VCaP (cell line): ENCODE data around the gene TBL3.

Experiments
- H3K27ac ChIP-seq: fragments of 450-650 bp; 2 replicates; pipeline ENCODE4 v1.5.1; 2017
- TF ChIP-seq, protein P1 (sequence below): fragments of 450-650 bp; conservative IDR thresholded peaks from 2 replicates; pipeline ENCODE4 v1.5.1; 2017; ENCODE audit warnings: mild to moderate bottlenecking, moderate library complexity

Gene TBL3

DNA sequence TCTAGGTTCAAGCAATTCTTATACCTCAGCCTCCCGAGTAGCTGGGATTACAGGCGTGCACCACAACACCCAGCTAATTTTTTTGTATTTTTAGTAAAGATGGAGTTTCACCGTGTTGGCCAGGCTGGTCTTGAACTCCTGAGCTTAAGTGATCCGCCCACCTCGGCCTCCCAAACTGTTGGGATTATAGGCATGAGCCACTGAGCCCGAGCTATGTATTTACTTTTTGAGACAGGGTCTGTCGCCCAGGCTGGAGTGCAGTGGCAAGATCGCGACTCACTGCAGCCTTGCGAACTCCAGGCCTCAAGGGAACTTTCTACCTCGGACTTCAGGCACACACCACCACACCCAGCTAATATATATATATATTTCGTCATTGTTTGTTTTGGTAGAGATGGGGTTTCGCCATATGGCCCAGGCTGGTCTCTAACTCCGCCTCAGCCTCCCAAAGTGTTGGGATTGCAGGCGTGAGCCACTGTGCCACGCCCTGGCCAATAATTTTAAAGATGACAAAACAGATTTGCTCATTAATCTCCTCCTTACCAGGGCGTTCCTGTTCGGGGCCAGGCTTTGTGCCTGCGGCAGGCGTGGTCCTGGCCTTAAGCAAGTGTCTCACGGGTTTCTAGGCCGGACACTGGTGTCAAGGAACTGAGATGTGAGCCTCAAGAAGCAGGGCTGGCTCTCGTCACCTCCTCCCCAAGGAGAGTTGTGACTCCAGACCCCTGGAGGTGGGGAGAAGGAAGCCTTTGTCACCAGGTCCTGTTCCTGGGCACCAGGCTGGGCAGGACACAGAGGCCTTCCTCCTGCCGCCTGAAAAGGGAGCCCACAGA lies 43.5 kb downstream of the TBL3 start:
- H3K27ac ChIP-seq, result no peak overlapping the region
- TF ChIP-seq, protein P1, sequence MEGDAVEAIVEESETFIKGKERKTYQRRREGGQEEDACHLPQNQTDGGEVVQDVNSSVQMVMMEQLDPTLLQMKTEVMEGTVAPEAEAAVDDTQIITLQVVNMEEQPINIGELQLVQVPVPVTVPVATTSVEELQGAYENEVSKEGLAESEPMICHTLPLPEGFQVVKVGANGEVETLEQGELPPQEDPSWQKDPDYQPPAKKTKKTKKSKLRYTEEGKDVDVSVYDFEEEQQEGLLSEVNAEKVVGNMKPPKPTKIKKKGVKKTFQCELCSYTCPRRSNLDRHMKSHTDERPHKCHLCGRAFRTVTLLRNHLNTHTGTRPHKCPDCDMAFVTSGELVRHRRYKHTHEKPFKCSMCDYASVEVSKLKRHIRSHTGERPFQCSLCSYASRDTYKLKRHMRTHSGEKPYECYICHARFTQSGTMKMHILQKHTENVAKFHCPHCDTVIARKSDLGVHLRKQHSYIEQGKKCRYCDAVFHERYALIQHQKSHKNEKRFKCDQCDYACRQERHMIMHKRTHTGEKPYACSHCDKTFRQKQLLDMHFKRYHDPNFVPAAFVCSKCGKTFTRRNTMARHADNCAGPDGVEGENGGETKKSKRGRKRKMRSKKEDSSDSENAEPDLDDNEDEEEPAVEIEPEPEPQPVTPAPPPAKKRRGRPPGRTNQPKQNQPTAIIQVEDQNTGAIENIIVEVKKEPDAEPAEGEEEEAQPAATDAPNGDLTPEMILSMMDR, result no peak

DNA sequence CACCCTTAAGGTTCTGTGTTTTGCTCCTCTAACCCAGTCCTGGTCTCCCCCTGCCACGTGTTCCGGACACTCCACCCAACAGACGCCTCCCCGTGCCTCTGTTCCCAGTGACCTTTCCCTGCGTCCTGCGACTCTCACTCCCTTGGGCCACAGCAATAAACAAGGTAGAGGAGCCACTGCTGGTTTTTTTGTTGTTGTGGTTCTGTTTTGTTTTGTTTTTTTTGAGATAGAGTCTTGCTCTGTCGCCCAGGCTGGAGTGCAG lies 44.0 kb downstream of the TBL3 start:
- TF ChIP-seq, protein P1, result no peak

DNA sequence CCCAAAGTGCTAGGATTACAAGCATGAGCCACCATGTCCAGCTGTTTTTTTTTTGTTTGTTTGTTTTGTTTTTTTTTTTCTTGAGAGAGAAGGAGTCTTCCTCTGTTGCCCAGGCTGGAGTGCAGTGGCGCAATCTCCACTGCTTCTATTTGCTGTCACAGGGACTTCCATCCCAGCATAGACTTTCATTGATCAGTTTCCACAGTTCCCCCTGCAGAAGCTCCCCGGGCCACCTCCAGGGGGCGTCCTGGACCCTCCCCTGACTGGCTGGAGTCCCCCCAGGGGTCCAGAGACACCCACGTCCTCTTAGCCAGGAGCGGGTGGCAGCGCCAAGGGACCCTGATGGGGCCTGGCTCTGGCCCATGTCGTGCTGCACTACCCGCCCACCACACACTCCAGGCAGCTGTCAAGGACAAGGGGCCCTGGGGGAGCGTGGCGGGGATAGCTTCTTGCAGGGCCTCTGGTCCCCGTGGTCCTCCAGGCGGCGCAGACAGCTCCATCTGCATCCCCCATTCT lies 44.6 kb downstream of the TBL3 start:
- TF ChIP-seq, protein P1, result no peak; the same call in 1 of the 2 replicates
- H3K27ac ChIP-seq, result no peak overlapping the region

More for the DNA sequence above, 44.0 kb downstream of the TBL3 start:
- H3K27ac ChIP-seq, result no peak overlapping the region

DNA sequence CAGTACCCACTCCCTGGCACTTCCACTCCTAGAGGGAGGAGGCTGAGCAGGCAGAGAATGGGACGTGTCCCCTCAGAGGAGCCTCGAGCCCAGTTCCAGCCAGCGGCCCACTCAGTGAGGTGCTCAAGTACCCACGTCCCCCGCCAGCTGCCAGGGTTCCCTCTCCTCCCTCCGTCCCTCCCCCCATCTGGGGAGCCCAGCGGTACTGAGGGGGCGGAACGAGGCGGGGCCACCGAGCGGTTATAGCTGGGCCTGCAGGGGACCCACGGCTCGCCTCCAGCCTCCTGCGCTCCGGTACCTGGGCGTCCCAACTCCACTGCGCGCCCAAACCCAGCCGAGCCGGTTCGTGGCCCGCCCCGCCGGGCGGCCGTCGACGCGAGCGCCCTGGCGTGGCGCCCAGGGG lies 47.7 kb downstream of the TBL3 start, which contains the start of gene NPW:
Gene NPW (plus strand): TSS at position 268 of the 403 bp plus-strand sequence.
- TF ChIP-seq, protein P1, result no peak

DNA sequence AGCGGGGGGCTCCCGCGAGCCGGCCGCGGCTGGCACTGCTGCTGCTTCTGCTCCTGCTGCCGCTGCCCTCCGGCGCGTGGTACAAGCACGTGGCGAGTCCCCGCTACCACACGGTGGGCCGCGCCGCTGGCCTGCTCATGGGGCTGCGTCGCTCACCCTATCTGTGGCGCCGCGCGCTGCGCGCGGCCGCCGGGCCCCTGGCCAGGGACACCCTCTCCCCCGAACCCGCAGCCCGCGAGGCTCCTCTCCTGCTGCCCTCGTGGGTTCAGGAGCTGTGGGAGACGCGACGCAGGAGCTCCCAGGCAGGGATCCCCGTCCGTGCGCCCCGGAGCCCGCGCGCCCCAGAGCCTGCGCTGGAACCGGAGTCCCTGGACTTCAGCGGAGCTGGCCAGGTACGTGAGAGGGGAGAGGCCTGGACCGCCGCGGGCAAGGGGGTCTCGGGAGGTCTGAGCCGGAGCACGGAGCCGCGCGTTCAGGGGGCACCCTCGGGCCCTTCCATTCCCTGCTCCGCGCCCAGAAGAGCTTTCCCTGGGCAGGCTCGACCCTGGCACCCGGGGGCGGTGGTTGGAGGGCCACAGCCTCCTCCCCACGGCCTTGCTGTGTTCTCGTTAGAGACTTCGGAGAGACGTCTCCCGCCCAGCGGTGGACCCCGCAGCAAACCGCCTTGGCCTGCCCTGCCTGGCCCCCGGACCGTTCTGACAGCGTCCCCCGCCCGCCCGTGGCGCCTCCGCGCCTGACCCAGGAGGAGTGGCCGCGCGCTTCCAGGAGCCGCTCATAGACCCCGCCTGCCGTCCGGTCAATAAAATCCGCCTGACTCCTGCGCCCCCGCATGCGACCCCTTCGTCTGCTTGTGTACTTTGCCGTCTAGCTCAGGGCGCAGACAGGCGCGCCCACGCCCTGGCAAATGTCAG lies 48.3 kb downstream of the TBL3 start:
- TF ChIP-seq, protein P1, result no peak
- H3K27ac ChIP-seq, result peak overlapping the region; percentile 4; the same call in 1 of the 2 replicates

More for the DNA sequence above, 47.7 kb downstream of the TBL3 start, which contains the start of gene NPW:
- H3K27ac ChIP-seq, result peak within 1 kb of the TSS; percentile 4; the same call in 1 of the 2 replicates

DNA sequence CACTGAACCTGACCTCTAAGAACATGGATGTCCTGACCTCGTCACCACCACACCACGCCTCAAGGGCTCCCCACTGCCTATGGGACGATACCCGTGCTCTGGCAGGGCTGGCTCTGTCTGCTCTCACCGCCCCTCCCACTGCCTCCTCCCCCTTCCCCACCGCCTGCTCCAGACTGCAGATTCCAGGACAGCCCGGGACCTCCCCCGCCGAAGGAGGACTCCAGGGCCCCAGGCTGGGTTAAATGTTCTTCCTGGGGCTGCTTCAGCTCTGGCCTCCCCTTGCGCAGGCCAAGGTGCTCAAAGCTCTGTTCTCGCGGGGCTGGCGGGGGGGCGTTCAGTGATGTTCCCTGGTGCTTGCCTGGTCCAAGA lies 50.9 kb downstream of the TBL3 start:
- peak overlapping the region; percentile 54; the same call in 1 of the 2 replicates for H3K27ac ChIP-seq
- TF ChIP-seq, protein P1, result no peak
